ENCODE data around the gene KRT84.

DNA sequence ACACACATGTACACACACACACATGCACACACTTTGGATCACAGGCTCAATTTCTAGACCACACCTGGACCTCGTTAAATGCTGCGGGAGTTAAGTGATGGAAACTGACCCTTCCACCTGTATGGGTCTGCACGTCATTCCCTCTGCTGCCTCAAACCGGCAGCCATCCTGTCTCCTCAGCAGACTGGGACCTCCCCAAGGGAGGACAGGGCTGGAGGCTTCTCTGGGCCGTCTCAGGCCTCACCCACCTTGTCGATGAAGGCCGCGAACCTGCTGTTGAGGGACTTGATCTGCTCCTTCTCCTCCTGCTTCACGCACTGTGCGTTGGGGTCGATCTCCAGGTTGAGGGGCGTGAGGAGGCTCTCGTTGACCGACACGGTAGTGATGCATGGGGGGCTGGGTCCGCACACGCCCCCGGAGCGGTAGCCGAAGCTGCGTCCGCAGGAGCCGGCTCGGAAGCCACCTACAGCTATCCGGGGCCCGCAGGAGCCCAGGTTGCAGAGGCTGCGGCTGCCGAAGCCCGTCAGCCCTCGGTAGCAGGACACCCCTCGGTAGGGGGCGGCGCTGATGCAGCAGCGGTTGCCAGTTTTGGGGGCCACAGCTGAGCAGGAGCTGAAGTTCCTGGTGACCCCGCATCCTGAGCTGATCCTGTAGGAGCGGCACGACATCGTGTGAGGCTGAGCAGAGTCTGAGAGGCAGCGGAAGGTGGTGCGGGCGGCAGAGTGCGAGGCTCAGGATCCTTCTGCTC, 18.5 kb downstream of the KRT84 start, which contains the start of gene KRT85:
- TF ChIP-seq POLR2A (IDR thresholded peaks at IDR 0.05; ENCODE audit: low read depth, low read length) (no peak), TAF1 (IDR thresholded peaks at IDR 0.05; ENCODE audit: borderline replicate concordance, low read depth, low read length) (no peak), POLR2AphosphoS5 (IDR thresholded peaks at IDR 0.05; ENCODE audit: low read depth, low read length) (no peak)
